Left ventricle myocardium inferior (tissue), 1 donor: Measurements from ENCODE around the gene SAA4. TPM values are rescaled to one million over a fixed set of nuclear protein-coding genes. Genes with fewer than 3 reads are reported as not detected.

Experiments
- DNase-seq: peaks from one replicate; pipeline ENCODE4 v3.0.0-alpha.2; 2020
- H3K27ac ChIP-seq: fragments of 200-600 bp; replicated peaks from 2 replicates; pipeline ENCODE4 v1.8.0; 2021
- H3K27me3 ChIP-seq: fragments of 200-600 bp; 2 replicates; pipeline ENCODE4 v1.8.0; 2021; ENCODE audit warnings: low read depth
- H3K36me3 ChIP-seq: fragments of 200-600 bp; 2 replicates; pipeline ENCODE4 v1.8.0; 2021
- H3K4me1 ChIP-seq: fragments of 200-600 bp; 2 replicates; pipeline ENCODE4 v1.8.0; 2021
- H3K4me3 ChIP-seq: fragments of 200-600 bp; 2 replicates; pipeline ENCODE4 v1.8.0; 2021; ENCODE audit warnings: mild to moderate bottlenecking, moderate library complexity
- H3K9me3 ChIP-seq: fragments of 200-600 bp; replicated peaks from 2 replicates; pipeline ENCODE4 v1.8.0; 2021
- intact Hi-C: fragments of 100-400 bp; cut with micrococcal nuclease; formaldehyde crosslinking; loops from one replicate; pipeline ENCODE4 v1.11.0; 2022
- long read RNA-seq: library from polyadenylated mRNA; unstranded; transcript quantifications from one replicate; pipeline ENCODE4 v2.0.0, GENCODE V29; 2021
- total RNA-seq: library from RNA; stranded (reverse); fragmentation: NEBNext Ultra II Directional; extraction: Animal tissue kit (Norgen Biotek cat#: 25700); gene quantifications from one replicate; pipeline ENCODE4 v1.2.1, GENCODE V29; 2021
- TF ChIP-seq, protein P1 (sequence below): fragments of 200-600 bp; IDR thresholded peaks from 2 replicates; pipeline ENCODE4 v1.8.0; 2021; ENCODE audit warnings: antibody characterized with exemption, mild to moderate bottlenecking, borderline replicate concordance
- donor health status: DM: no; HTN: yes; CAD: no; lungs with severe emphysema.

The SAA4 gene, protein sequence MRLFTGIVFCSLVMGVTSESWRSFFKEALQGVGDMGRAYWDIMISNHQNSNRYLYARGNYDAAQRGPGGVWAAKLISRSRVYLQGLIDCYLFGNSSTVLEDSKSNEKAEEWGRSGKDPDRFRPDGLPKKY
- total RNA-seq, result not detected
- long read RNA-seq, result 0 reads

DNA sequence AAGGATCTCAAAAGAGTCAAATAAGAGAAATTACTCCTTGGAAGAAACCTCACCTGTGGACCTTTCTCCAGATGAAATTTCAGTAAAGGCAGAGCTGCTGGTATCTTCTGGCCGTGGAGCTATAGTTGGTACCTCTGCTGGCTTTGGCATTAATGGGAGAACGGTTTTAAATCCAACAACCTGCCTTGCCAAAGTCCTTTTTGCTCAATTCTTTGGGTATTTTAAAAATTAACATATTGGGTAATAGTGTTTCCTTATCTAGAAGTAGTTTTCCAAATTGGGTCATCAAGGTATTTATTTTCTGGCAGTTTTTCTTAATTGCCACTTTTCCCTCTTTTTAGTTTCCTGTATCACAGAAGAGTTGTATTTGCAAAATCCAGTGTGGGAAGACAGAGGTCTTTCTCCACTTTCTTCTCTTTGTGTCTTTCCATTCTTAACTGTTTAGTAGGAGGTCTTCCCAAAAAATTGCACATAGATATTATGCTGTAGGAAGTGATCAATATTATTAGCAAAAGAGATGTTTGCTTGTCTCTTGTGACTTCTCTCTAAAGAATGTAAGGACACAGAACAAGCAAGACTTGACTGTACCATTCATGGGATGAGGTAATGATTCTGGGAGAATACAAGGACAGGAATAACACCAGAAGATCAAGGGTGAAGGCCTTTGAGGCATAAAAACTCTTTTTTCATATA is at the start of gene SAA4:
Gene SAA4 (minus strand): TSS at position 139 of the 693 bp plus-strand sequence. CDS start 876 bp downstream, outside the sequence.
- H3K27me3 ChIP-seq, result peaks cover 45% of the 10 kb centered on the region
- TF ChIP-seq, protein P1, sequence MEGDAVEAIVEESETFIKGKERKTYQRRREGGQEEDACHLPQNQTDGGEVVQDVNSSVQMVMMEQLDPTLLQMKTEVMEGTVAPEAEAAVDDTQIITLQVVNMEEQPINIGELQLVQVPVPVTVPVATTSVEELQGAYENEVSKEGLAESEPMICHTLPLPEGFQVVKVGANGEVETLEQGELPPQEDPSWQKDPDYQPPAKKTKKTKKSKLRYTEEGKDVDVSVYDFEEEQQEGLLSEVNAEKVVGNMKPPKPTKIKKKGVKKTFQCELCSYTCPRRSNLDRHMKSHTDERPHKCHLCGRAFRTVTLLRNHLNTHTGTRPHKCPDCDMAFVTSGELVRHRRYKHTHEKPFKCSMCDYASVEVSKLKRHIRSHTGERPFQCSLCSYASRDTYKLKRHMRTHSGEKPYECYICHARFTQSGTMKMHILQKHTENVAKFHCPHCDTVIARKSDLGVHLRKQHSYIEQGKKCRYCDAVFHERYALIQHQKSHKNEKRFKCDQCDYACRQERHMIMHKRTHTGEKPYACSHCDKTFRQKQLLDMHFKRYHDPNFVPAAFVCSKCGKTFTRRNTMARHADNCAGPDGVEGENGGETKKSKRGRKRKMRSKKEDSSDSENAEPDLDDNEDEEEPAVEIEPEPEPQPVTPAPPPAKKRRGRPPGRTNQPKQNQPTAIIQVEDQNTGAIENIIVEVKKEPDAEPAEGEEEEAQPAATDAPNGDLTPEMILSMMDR, result no peak
- no peaks in the 10 kb centered on the region for H3K9me3 ChIP-seq
- no peaks in the 10 kb centered on the region for H3K4me1 ChIP-seq
- H3K36me3 ChIP-seq, result no peaks in the 10 kb centered on the region
- no peak within 1 kb of the TSS for H3K27ac ChIP-seq
- intact Hi-C loops, result no loop called here
- H3K4me3 ChIP-seq, result no peak within 1 kb of the TSS
- no peak for DNase-seq

DNA sequence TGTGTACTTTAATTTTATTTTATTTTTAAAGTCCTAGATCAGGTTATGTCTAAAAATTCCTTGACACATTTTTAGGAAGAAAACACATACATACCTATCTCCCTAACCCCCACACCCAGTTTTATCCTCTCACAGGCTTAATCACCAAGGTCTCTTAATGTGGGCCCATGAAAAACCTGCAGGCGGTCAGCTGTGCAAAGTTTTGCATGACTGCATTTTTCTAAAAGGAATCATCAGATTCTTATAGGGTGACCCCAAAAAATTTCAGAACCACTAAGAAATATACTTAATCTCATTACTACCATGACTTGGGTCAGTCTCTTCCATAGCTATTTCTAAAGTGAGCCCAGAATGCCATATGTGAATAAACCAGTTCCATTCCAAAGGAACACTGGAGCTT is 49.2 kb upstream of the SAA4 start:
- no peaks in the 10 kb centered on the region for H3K9me3 ChIP-seq
- H3K4me3 ChIP-seq, result no peak overlapping the region
- H3K36me3 ChIP-seq, result peaks cover 86% of the 10 kb centered on the region
- intact Hi-C loops, result no loop called here
- TF ChIP-seq, protein P1, result no peak
- no peaks in the 10 kb centered on the region for H3K4me1 ChIP-seq
- no peak overlapping the region for H3K27ac ChIP-seq
- no peak for DNase-seq
- H3K27me3 ChIP-seq, result no peaks in the 10 kb centered on the region

DNA sequence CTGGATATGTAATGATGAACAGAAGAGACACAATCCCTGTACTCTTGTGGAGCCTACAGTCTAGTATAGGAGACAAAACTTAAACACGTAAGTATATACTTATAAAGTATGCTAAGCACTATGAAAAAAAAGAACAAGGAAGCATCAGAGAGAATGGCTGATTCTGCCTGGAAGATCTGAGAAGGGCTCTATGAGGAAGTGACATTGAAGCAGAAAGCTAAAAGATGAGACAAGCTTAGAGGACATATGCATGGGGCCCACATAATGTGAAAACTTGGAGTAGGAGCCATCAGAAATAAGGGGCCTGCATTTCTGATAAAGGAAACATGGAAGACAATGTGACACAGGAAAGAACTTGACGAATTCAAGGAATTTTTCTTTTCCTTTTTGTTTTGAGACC is 46.0 kb upstream of the SAA4 start:
- TF ChIP-seq, protein P1, result no peak
- no peaks in the 10 kb centered on the region for H3K9me3 ChIP-seq
- DNase-seq, result no peak
- intact Hi-C loops, result no loop called here
- H3K4me1 ChIP-seq, result no peaks in the 10 kb centered on the region
- no peaks in the 10 kb centered on the region for H3K27me3 ChIP-seq
- H3K27ac ChIP-seq, result no peak overlapping the region
- H3K36me3 ChIP-seq, result peaks cover 83% of the 10 kb centered on the region
- H3K4me3 ChIP-seq, result no peak overlapping the region

DNA sequence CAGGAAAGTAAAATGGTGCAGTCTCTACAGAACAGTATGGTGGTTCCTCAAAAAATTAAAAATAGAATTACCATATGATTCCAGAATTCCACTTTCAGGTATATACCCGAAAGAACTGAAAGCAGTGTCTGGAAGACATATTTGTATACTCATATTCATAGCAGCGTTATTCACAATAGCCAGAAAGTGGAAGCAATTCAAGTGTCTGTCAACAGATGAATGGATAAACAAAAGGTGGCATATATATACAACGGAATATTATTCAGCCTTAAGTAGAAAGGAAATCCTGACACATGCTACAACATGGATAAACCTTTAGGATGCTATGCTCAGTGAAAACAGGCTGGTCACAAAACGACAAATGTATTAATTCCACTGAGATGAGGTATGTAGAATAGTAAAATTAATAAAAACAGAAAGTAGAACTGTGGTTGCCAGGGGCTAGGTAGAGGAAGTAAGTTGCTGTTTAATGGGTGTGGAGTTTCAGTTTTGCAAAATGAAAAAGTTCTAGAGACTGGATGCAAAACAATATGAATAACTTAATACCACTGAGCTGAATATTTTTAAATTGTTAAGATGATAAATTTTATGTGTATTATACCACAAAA is 43.9 kb upstream of the SAA4 start:
- no peak overlapping the region for H3K4me3 ChIP-seq
- DNase-seq, result no peak
- H3K27ac ChIP-seq, result no peak overlapping the region
- H3K27me3 ChIP-seq, result no peaks in the 10 kb centered on the region
- H3K9me3 ChIP-seq, result no peaks in the 10 kb centered on the region
- intact Hi-C loops, result no loop called here
- TF ChIP-seq, protein P1, result no peak
- H3K4me1 ChIP-seq, result no peaks in the 10 kb centered on the region
- H3K36me3 ChIP-seq, result peaks cover 63% of the 10 kb centered on the region

DNA sequence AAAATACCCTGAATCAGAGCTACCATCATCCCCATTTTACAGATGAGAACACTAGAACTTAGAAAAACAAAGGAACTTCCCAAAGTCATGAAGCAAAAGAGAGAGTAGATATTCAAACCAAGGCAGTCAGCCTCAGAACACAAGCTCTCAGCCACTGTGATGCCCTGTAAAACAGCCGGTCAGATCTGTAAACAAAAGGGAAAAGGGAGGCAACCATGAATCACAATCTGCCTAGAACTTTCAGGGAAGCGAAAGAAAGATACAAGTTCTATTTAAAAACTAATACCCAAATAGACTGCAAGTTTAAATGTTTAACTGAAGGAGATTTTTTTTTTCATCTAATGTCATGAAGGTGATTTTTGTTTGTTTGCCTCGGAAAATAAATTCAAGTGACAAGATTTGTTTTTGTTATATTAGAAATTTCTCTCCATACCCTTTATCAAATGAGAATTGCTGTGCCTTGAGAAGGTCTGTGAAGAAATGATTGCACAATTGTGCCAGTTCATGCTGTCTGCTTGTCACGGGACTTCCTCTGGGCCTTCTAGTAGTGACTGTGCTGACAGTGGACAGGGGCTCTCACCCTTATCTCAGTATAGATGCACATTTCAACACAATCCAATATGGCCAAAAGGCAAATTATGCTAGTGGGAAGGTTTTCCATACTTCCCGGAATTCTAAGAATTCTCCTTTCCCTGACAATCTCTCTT is 41.1 kb upstream of the SAA4 start:
- H3K4me3 ChIP-seq, result no peak overlapping the region
- H3K27ac ChIP-seq, result no peak overlapping the region
- H3K36me3 ChIP-seq, result peaks cover 37% of the 10 kb centered on the region

More for the DNA sequence above, 41.1 kb upstream of the SAA4 start:
- TF ChIP-seq, protein P1, result no peak
- DNase-seq, result no peak
- no peaks in the 10 kb centered on the region for H3K27me3 ChIP-seq
- no peaks in the 10 kb centered on the region for H3K9me3 ChIP-seq
- intact Hi-C loops, result no loop called here
- no peaks in the 10 kb centered on the region for H3K4me1 ChIP-seq
